Measurements from ENCODE around the gene PSD2. TPM values are rescaled to one million over a fixed set of nuclear protein-coding genes. Genes with fewer than 3 reads are reported as not detected.

PSD2 gene
- total RNA-seq, 1 experiment from 2014 or later, result 0.79 TPM

DNA sequence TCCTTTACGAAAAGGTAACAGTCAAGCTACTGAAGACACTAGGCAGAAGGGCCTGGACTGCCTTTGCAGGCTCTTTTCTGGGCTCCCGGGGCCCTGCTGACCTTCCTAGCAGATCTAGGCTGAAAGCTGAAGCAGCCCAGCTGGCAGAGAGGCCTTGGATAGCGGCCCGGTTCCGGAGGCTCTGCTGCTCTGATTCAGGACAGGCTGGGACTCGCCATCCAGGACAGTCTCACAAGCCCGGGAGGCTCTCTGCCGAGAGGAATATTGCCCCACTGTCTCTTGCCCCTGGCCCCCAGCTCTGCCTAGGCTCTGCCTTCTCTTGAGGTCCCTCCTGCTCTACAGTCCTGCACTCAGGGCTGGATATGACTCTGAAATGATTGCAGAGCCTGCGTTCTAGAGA is 67.8 kb downstream of the PSD2 start:
- no peaks in the 10 kb centered on the region for H3K9me3 ChIP-seq (ENCODE audit: control insufficient read depth in 1 of 2, insufficient read depth in 1 of 2, low read depth in 1 of 2, low read length in 2 of 2)
- ChIA-PET CTCF (interaction anchor here (0.9 to 2.4 kb wide), 3 partner anchors 76 to 105 kb away, joined by 3 to 18 read pairs (median 6); no protein-coding TSS in a partner anchor), POLR2A (no interaction called here), RAD21 (ENCODE audit: low non-redundant PET in 1 of 2, low total read pairs in 2 of 2, uncharacterized antibody in 2 of 2, unreplicated experiment in 2 of 2) (interaction anchor here (0.6 to 1.3 kb wide), 2 partner anchors 76 kb away, joined by 3 to 5 read pairs; no protein-coding TSS in a partner anchor)
- H3K36me3 ChIP-seq (ENCODE audit: control insufficient read depth in 1 of 2, insufficient read depth in 2 of 2, low read length in 2 of 2), result no peaks in the 10 kb centered on the region
- H3K27ac ChIP-seq (ENCODE audit: low read depth, low read length), result no peak overlapping the region
- no peaks in the 10 kb centered on the region; a peak in 1 of 4 replicates for H3K4me1 ChIP-seq (ENCODE audit: control insufficient read depth in 1 of 2, insufficient read depth in 2 of 2, low read length in 2 of 2)
- no peak overlapping the region for H2AFZ ChIP-seq (ENCODE audit: low read depth, low read length, poor library complexity, severe bottlenecking)
- no peak for DNase-seq (ENCODE audit: low read depth, low spot score)
- no TSS peak for BruUV-seq (replicated peaks)
- no peaks in the 10 kb centered on the region for H3K9me2 ChIP-seq (ENCODE audit: insufficient read depth)
- H3K4me3 ChIP-seq (replicated peaks in 1 of 2; ENCODE audit: low read depth in 1 of 2, low read length in 2 of 2), result no peak overlapping the region
- TF ChIP-seq ZBTB33 (IDR thresholded peaks at IDR 0.05; ENCODE audit: extremely low read depth, insufficient replicate concordance, low read length) (no peak), EZH2 (IDR thresholded peaks at IDR 0.05) (no peak), TCF7L2 (IDR thresholded peaks at IDR 0.05; ENCODE audit: borderline replicate concordance, extremely low read depth, insufficient read depth, insufficient read length) (no peak), ZFX (IDR thresholded peaks at IDR 0.05) (no peak), JUND (IDR thresholded peaks at IDR 0.05) (no peak), POLR2AphosphoS5 (IDR thresholded peaks at IDR 0.05; ENCODE audit: low read depth, low read length) (no peak), ELF1 (IDR thresholded peaks at IDR 0.05; ENCODE audit: borderline replicate concordance, low read depth) (no peak), REST (IDR thresholded peaks at IDR 0.05; ENCODE audit: low read depth) (no peak), EGR1 (IDR thresholded peaks at IDR 0.05; ENCODE audit: low read depth) (no peak), FOSL1 (IDR thresholded peaks at IDR 0.05; ENCODE audit: low read depth) (no peak), CEBPB (IDR thresholded peaks at IDR 0.05; ENCODE audit: low read depth) (no peak), SIN3A (IDR thresholded peaks at IDR 0.05; ENCODE audit: low read depth) (no peak)
- TF ChIP-seq, protein P1, sequence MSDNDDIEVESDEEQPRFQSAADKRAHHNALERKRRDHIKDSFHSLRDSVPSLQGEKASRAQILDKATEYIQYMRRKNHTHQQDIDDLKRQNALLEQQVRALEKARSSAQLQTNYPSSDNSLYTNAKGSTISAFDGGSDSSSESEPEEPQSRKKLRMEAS (IDR thresholded peaks at IDR 0.05), result no peak
- no peaks in the 10 kb centered on the region for H4K20me1 ChIP-seq (ENCODE audit: insufficient read depth)
- no peak for ATAC-seq
- intact Hi-C loops (cut with micrococcal nuclease), result loop anchor here (5.0 kb wide), 1 partner anchor 104 kb away; no protein-coding TSS in a partner anchor
- no peaks in the 10 kb centered on the region for H3K79me2 ChIP-seq (ENCODE audit: insufficient read depth, low read length)
- no peaks in the 10 kb centered on the region for H3K27me3 ChIP-seq (ENCODE audit: insufficient read depth, low read length)
- H3K9ac ChIP-seq (ENCODE audit: low read length), result no peak overlapping the region
- no peak overlapping the region for H3K4me2 ChIP-seq (ENCODE audit: low read length)
